HepG2 (cell line): Measurements from ENCODE around the gene CHMP4B. TPM values are rescaled to one million over a fixed set of nuclear protein-coding genes. Genes with fewer than 3 reads are reported as not detected.

ENCODE experiments used
- ATAC-seq: fragments of 200-7000 bp; cut with Tn5 transposase; 3 replicates; pipeline ENCODE4 v1.9.1; 2020; ENCODE audit warnings: mild to moderate bottlenecking, moderate library complexity
- BruUV-seq: library from RNA; stranded (reverse); fragments of 400-500 nt; replicated peaks from 2 replicates; lab custom pipeline; 2021; lab: Mats Ljungman, UMichigan
- CTCF ChIA-PET: fragments of 300-600 bp; formaldehyde crosslinking; extraction: SDS; loops from one replicate; lab custom pipeline; 2021; ENCODE audit warnings: low total read pairs, inconsistent platforms, low intra/inter-chr PET ratio; lab: Yijun Ruan, JAX
- POLR2A ChIA-PET: fragments of 350-600 bp; sonication (Branson Sonifier 250); formaldehyde crosslinking; loops from one replicate; lab custom pipeline; 2020; ENCODE audit warnings: antibody characterized with exemption, inconsistent platforms; lab: Yijun Ruan, JAX
- DNase-seq: peaks from one replicate; pipeline ENCODE4 v3.0.0-alpha.2; 2015; ENCODE audit warnings: low spot score
- FAIRE-seq: peaks from 3 replicates; lab custom pipeline; 2011; peaks lifted over from hg19 to GRCh38; lab: Jason Lieb, UNC
- H2AFZ ChIP-seq: one replicate; pipeline ENCODE4 v1.6.1; 2011; ENCODE audit warnings: low read length, inconsistent platforms
- H3K27ac ChIP-seq: fragments of 300-600 bp; 3 replicates; pipeline ENCODE4 v1.8.0; 2011; ENCODE audit warnings: mixed run types, mild to moderate bottlenecking, mixed read lengths, low read length, inconsistent platforms; ENCODE audit not compliant: insufficient read depth; ENCODE audit errors: extremely low read length
- H3K27me3 ChIP-seq, 2 experiments: fragments of 200-600 bp in 1 of 2; 2 replicates in 1 of 2; 3 replicates in 1 of 2; pipeline versions ENCODE4 v1.6.0 to v1.8.0; 2011; ENCODE audit warnings: low read length in 2 of 2, mild to moderate bottlenecking in 2 of 2, moderate library complexity in 2 of 2, inconsistent platforms in 1 of 2; ENCODE audit not compliant: insufficient read depth in 2 of 2, control insufficient read depth in 1 of 2
- H3K36me3 ChIP-seq, 2 experiments: fragments of 200-600 bp in 1 of 2; replicated peaks in 1 of 2; 2 replicates in 1 of 2; 3 replicates in 1 of 2; pipeline versions ENCODE4 v1.5.1 to v1.8.0; 2011; ENCODE audit warnings: low read length in 2 of 2, inconsistent platforms in 1 of 2; ENCODE audit not compliant: insufficient read depth in 2 of 2, control insufficient read depth in 1 of 2
- H3K4me1 ChIP-seq: 2 replicates; pipeline ENCODE4 v1.5.1; 2012; ENCODE audit warnings: low read length, inconsistent platforms; ENCODE audit not compliant: insufficient read depth
- H3K4me2 ChIP-seq: 2 replicates; pipeline ENCODE4 v1.6.0; 2011; ENCODE audit warnings: low read depth, low read length, inconsistent platforms
- H3K4me3 ChIP-seq, 3 experiments: fragments of 200-600 bp in 1 of 3; sonication (generic), shearing (Covaris generic) in 1 of 3; replicated peaks in 1 of 3; 2 replicates each; pipeline ENCODE4 v1.5.1; 2011 to 2016; ENCODE audit warnings: low read length in 3 of 3, inconsistent platforms in 2 of 3, low read depth in 2 of 3, mild to moderate bottlenecking in 2 of 3, control low read depth in 1 of 3, mixed read lengths in 1 of 3; ENCODE audit not compliant: insufficient read depth in 1 of 3
- H3K79me2 ChIP-seq: one replicate; pipeline ENCODE4 v1.6.1; 2011; ENCODE audit warnings: low read length, inconsistent platforms; ENCODE audit not compliant: insufficient read depth
- H3K9ac ChIP-seq: 2 replicates; pipeline ENCODE4 v1.6.0; 2011; ENCODE audit warnings: mild to moderate bottlenecking, low read depth, low read length, inconsistent platforms; ENCODE audit not compliant: insufficient read depth
- H3K9me3 ChIP-seq: 2 replicates; pipeline ENCODE4 v1.5.1; 2012; ENCODE audit warnings: mild to moderate bottlenecking, low read length
- H4K20me1 ChIP-seq: 2 replicates; pipeline ENCODE4 v1.6.0; 2011; ENCODE audit warnings: inconsistent platforms, mild to moderate bottlenecking, low read length, moderate library complexity; ENCODE audit not compliant: insufficient read depth
- NFE2L2 ChIP-seq: fragments of 150-350 bp; IDR thresholded peaks from 2 replicates; pipeline ENCODE4 v1.6.1; 2014; ENCODE audit warnings: low read length
- RBM22 ChIP-seq: fragments of 200-400 bp; formaldehyde crosslinking; optimal IDR thresholded peaks from 2 replicates; pipeline ENCODE3; 2017; ENCODE audit warnings: mild to moderate bottlenecking, low read length, moderate library complexity
- RFXANK ChIP-seq: IDR thresholded peaks from 2 replicates; pipeline ENCODE4 v1.6.1; 2016
- RORA ChIP-seq: sonication (generic); formaldehyde crosslinking; IDR thresholded peaks from 2 replicates; pipeline ENCODE4 v1.5.0; 2020; ENCODE audit warnings: mild to moderate bottlenecking, missing genetic modification reagents, moderate library complexity
- ZNF430 ChIP-seq: sonication (generic); formaldehyde crosslinking; IDR thresholded peaks from 2 replicates; pipeline ENCODE4 v1.9.0; 2021; ENCODE audit warnings: mild to moderate bottlenecking, missing genetic modification reagents
- WGBS: methylation state at CpG from one replicate; pipeline ENCODE4 v1.1.6; 2017; ENCODE audit warnings: low lambda C conversion rate; 5-methylcytosine and 5-hydroxymethylcytosine counted together
- in situ Hi-C: cut with HindIII; loops from 2 replicates; pipeline ENCODE4 v1.10.0; 2017; ENCODE audit warnings: low pct_unique_long_range_greater_than_20kb; ENCODE audit not compliant: extremely low pct_ligation_motif_present
- intact Hi-C: fragments of 100-400 bp; cut with micrococcal nuclease; formaldehyde crosslinking; loops from one replicate; pipeline ENCODE4 v1.10.0; 2022; ENCODE audit not compliant: unreplicated experiment
- polyA plus RNA-seq, 8 experiments: library from polyadenylated mRNA; depleted of rRNA in 3 of 8; stranded (reverse) in 7 of 8; unstranded in 1 of 8; fragments of >200 nt; fragmentation: Illumina TruSeq in 4 of 8; extraction: Trizol in 4 of 8; gene quantifications; 2 replicates each; pipeline versions ENCODE4 v1.2.1 to v1.2.3, GENCODE V29; 2011 to 2016; ENCODE audit warnings: low read depth in 4 of 8, missing spikeins in 1 of 8, mixed read lengths in 1 of 8; ENCODE audit not compliant: insufficient read depth in 1 of 8
- total RNA-seq, 5 experiments: library from RNA; depleted of rRNA; stranded (reverse); fragments of >200 nt; fragmentation: Illumina TruSeq; extraction: Trizol; gene quantifications; 2 replicates each; pipeline ENCODE4 v1.2.3, GENCODE V29; 2016; ENCODE audit warnings: low read depth in 1 of 5
- TF ChIP-seq, protein P1 (sequence below): sonication (generic); IDR thresholded peaks from 2 replicates; pipeline ENCODE4 v1.6.1; 2016; ENCODE audit warnings: low read depth, borderline replicate concordance
- TF ChIP-seq, protein P2 (sequence below): IDR thresholded peaks from 2 replicates; pipeline ENCODE4 v1.6.1; 2016; ENCODE audit warnings: missing compliant biosample characterization, missing genetic modification reagents, borderline replicate concordance

CHMP4B gene
- total and polyA plus RNA-seq, 2 of the 13 experiments (the other 11 are each of a cell fraction or from before 2014, with no cell fraction given) = 40.1 to 45.6 TPM

DNA sequence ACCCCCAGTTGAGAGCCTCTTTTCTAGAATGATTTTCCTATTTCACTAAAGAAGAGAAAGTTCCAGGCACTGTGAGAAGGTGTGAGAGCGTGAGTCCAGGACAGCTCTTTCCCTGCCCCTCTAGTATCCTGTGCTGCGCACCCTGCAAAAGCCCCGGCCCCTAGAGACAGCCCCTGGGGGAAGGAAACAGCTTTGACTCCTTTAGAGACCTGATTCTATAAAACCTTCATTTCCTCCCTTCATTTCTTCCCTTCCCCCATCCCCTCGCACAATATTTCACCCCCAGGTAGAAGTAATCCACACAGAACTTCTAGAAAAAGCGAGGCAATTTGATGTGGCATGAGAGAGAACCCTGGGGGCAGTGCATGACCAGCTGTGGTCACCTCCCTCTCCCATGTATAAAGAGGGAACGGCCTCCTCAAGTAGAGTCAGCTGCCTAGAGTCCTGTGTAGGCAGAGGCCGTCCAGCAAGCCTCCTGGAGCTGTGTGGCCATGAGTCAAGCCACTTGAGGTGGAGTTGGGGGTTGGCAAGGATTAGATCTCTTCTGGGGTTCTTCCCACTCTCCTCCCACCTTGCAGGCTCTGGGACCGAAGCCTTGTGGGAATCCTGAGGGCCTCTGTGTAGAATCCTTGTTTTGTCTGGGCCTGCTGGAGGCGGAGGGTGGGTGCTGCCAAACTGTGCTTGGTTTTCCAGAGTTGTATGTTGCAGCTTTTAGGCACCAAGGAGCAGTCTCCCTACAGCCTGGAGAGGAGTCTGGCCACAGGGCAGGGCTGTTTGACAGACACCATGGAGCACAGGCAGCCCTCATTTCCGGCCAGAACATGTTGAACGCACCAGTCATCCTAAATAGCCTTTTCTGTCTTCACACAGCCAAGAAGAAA lies 41.7 kb downstream of the CHMP4B start:
- POLR2A ChIA-PET = no interaction called here
- no peak for ATAC-seq

DNA sequence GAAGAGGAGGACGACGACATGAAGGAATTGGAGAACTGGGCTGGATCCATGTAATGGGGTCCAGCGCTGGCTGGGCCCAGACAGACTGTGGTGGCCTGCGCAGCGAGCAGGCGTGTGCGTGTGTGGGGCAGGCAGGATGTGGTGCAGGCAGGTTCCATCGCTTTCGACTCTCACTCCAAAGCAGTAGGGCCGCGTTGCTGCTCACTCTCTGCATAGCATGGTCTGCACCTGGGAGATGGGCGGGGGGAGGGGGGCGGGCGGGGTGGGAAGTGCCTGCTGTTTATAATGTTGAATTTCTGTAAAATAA lies 42.3 kb downstream of the CHMP4B start:
- no peak overlapping the region for H3K9ac ChIP-seq
- TF ChIP-seq NFE2L2 = no peak
- TF ChIP-seq ZNF430 (CRISPR knock-in tag) = no peak
- TF ChIP-seq, protein P1, sequence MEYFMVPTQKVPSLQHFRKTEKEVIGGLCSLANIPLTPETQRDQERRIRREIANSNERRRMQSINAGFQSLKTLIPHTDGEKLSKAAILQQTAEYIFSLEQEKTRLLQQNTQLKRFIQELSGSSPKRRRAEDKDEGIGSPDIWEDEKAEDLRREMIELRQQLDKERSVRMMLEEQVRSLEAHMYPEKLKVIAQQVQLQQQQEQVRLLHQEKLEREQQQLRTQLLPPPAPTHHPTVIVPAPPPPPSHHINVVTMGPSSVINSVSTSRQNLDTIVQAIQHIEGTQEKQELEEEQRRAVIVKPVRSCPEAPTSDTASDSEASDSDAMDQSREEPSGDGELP = no peak
- TF ChIP-seq RORA = no peak
- no peak for TF ChIP-seq RFXANK (CRISPR knock-in tag)
- TF ChIP-seq, all 625 proteins: peak for 0
- H3K36me3 ChIP-seq = peaks cover 47 to 65% of the 10 kb centered on the region in 2 experiments
- BruUV-seq = no TSS peak
- intact Hi-C loops (no loop called here), in situ Hi-C loops (no loop called here)
- no peak overlapping the region for H2AFZ ChIP-seq
- CTCF ChIA-PET = no interaction called here
- H3K9me3 ChIP-seq = no peaks in the 10 kb centered on the region
- no peak for FAIRE-seq
- no peak for ATAC-seq
- no peak overlapping the region for H3K4me3 ChIP-seq
- no peak for DNase-seq
- peaks cover 3% of the 10 kb centered on the region for H3K79me2 ChIP-seq
- WGBS = 97% methylated on average over 14 of the region's 14 CpGs
- POLR2A ChIA-PET = no interaction called here
- H3K4me2 ChIP-seq = no peak overlapping the region
- H3K27ac ChIP-seq = no peak overlapping the region
- H3K4me1 ChIP-seq = peaks cover 10% of the 10 kb centered on the region
- H4K20me1 ChIP-seq = no peaks in the 10 kb centered on the region; the same call in 1 of the 2 replicates
- H3K27me3 ChIP-seq = no peaks in the 10 kb centered on the region

More for the DNA sequence above, 41.7 kb downstream of the CHMP4B start:
- intact Hi-C loops (no loop called here), in situ Hi-C loops (no loop called here)
- no peak overlapping the region for H2AFZ ChIP-seq
- H3K27me3 ChIP-seq = no peaks in the 10 kb centered on the region
- TF ChIP-seq, protein P2, sequence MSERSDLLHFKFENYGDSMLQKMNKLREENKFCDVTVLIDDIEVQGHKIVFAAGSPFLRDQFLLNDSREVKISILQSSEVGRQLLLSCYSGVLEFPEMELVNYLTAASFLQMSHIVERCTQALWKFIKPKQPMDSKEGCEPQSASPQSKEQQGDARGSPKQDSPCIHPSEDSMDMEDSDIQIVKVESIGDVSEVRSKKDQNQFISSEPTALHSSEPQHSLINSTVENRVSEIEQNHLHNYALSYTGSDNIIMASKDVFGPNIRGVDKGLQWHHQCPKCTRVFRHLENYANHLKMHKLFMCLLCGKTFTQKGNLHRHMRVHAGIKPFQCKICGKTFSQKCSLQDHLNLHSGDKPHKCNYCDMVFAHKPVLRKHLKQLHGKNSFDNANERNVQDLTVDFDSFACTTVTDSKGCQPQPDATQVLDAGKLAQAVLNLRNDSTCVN (CRISPR knock-in tag) = no peak
- peak; percentile 70 for TF ChIP-seq RBM22
- H3K9me3 ChIP-seq = no peaks in the 10 kb centered on the region
- no peak overlapping the region for H3K27ac ChIP-seq
- peaks cover 49 to 66% of the 10 kb centered on the region in 2 experiments for H3K36me3 ChIP-seq
- H3K79me2 ChIP-seq = peaks cover 3% of the 10 kb centered on the region
- CTCF ChIA-PET = no interaction called here
- DNase-seq (no peak), FAIRE-seq (no peak)
- H3K4me1 ChIP-seq = peaks cover 10% of the 10 kb centered on the region
- no peaks in the 10 kb centered on the region; the same call in 1 of the 2 replicates for H4K20me1 ChIP-seq
- no peak overlapping the region for H3K4me3 ChIP-seq
- H3K9ac ChIP-seq = no peak overlapping the region
- BruUV-seq = no TSS peak
- 97% methylated on average over 11 of the region's 11 CpGs for WGBS
- H3K4me2 ChIP-seq = no peak overlapping the region
